ENCODE measurements around the gene ZNF628.

ZNF628 gene

DNA sequence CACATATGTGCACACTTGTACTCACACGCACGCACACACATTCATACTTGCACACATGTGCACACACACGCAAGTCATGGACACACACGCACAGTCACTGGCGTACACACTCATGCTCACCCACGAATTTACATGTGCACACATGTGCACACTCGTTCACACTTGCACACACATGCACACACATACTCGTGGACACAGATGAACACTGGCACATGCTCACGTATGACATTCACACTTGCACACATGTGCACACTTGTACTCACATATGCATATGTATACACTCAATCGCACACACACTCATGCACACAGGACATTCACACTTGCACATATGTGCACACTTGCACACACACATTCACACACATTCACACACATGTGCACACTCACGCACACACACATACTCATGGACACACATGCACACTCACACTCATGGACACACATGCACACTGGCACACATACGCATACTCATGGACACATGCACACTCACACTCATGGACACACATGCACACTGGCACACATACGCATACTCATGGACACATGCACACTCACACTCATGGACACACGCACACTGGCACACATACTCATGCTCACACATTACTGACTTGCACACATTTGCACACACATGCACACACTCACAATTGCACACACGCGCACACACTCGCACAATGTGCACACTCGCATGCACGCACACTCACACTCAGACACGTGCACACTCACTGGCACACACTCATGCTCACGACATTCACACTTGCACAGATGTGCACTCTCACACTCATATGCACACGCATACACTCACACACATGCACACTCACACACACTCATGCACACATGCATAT is 51.0 kb downstream of the ZNF628 start:
- H3K4me3 ChIP-seq (ENCODE audit: low read depth, low read length), result no peak overlapping the region

DNA sequence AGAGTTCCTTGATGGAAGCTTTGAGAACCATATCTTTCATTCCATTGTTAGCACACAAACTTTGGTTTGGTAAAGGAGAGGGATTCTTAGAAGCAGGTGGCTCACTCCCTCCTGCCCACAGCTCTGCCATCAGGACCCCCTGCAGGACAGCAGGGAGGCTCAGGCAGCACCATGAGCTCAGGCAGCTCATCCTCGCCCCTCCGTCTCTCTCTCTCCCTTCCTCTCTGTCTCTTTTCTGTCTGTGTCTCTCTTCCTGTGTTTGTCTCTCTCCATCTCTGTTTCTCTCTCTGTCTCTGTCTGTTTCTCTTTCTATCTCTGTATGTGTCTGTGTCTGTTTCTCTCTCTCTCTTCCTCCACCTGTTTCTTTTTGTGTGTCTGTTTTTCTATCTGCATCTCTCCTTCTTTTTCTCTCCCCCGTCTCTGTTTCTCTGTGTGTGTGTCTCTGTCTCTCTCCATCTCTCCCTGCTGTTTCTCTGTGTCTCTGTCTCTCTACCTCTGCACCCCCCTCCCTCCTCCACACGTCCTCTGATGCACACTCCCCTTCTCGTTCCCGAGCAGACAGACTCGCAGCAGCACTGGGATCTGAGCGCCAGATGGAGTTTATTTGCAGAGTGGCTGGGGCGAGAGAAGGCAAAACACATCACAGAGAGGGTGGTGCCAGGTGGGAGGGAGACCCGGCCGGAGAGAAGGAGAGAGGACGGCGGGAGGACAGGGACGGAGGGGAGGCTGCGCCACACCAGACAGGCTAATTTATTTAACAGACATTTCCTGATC is 51.8 kb downstream of the ZNF628 start:
- H3K4me3 ChIP-seq (ENCODE audit: low read depth, low read length), result no peak overlapping the region

DNA sequence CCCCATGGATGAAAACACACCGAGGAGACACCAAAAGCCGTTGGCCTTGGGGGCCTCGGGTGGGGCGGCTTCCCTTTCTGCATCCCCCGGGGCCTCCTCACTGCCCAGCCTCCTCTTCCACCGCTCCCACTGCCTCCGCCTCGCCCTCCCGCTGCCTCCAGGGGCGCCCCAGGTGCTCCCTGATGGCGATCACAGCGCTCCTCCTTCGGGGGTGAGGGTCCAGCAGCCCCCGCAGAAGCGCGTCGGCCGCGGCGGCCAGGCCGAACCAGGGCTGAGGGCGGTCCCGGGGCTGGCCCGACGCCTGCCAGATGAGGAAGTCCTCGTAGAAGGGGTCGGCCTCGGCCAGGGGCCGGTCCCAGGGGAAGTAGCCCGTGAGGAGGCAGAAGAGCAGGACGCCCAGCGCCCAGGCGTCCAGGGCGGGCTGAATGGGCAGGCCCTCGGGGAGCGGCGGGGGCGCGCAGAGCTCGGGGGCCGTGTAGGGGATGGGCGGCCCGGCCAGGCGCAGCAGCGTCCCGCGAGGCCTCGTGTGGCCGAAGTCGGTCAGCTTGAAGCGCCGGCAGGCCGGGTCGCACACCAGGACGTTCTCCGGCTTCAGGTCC is 53.3 kb downstream of the ZNF628 start:
- H3K4me3 ChIP-seq (ENCODE audit: low read depth, low read length), result no peak overlapping the region

DNA sequence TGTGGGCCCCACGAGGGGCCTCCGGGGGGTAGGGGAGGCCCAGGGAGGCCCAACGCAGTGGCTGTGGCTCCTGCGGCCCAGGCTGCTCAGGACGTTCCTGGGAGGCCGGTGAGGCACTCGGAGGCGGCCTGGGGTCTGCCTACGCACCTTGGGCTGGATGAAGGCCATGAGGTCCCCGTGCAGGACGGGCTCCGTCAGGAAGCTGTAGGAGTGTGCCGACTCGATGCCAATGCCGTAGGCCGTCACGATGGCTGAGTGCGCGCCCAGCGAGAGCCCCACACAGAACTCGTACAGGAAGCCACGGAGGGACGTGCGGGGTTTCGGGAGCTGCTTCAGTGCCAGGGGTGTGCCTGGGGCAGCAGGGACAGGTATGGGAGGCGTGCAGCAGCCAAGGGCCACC is 54.6 kb downstream of the ZNF628 start:
- no peak overlapping the region for H3K4me3 ChIP-seq (ENCODE audit: low read depth, low read length)
